K562 (cell line): ENCODE results near the gene TADA1. TPM values are rescaled to one million over a fixed set of nuclear protein-coding genes. Genes with fewer than 3 reads are reported as not detected.

ENCODE experiments used
- ATAC-seq: fragments of 200-7000 bp; cut with Tn5 transposase; 3 replicates; pipeline ENCODE4 v1.9.1; 2020; ENCODE audit warnings: moderate library complexity
- BruUV-seq: library from RNA; stranded (reverse); fragments of 400-500 nt; replicated peaks from 2 replicates; lab custom pipeline; 2021; lab: Mats Ljungman, UMichigan
- CTCF ChIA-PET: fragments of 300-600 bp; formaldehyde crosslinking; extraction: SDS; loops from one replicate; lab custom pipeline; 2021; ENCODE audit warnings: low intra/inter-chr PET ratio; lab: Yijun Ruan, JAX
- POLR2A ChIA-PET: fragments of 300-600, 350-650 bp; sonication (Branson Sonifier 250); formaldehyde crosslinking; extraction: SDS; loops from one replicate; lab custom pipeline; 2021; ENCODE audit warnings: antibody characterized with exemption, inconsistent platforms; lab: Yijun Ruan, JAX
- DNase-seq, 4 experiments: peaks; one replicate each; pipeline versions ENCODE4 v3.0.0 to v3.0.0-alpha.2; 2011 to 2018; ENCODE audit warnings: low spot score in 3 of 4, mixed read lengths in 3 of 4; ENCODE audit errors: extremely low read depth in 1 of 4
- FAIRE-seq: peaks from 2 replicates; lab custom pipeline; 2011; peaks lifted over from hg19 to GRCh38; lab: Jason Lieb, UNC
- H2AFZ ChIP-seq: 2 replicates; pipeline ENCODE4 v1.6.0; 2011; ENCODE audit warnings: low read depth, low read length, control low read depth, inconsistent platforms
- H3K27ac ChIP-seq: fragments of 200-600 bp; 3 replicates; pipeline ENCODE4 v1.8.0; 2011; ENCODE audit warnings: low read depth, mild to moderate bottlenecking, control low read depth, inconsistent platforms, low read length, moderate library complexity, mixed read lengths; ENCODE audit errors: extremely low read depth
- H3K27me3 ChIP-seq, 2 experiments: fragments of 300-600 bp in 1 of 2; 2 replicates in 1 of 2; 3 replicates in 1 of 2; pipeline versions ENCODE4 v1.6.0 to v1.8.0; 2011; ENCODE audit warnings: inconsistent platforms in 2 of 2, low read length in 2 of 2, mild to moderate bottlenecking in 1 of 2, mixed read lengths in 1 of 2, moderate library complexity in 1 of 2; ENCODE audit not compliant: control insufficient read depth in 2 of 2, insufficient read depth in 2 of 2
- H3K36me3 ChIP-seq: fragments of 300-600 bp; 3 replicates; pipeline ENCODE4 v1.8.0; 2011; ENCODE audit warnings: mild to moderate bottlenecking, low read length, inconsistent platforms; ENCODE audit not compliant: control insufficient read depth, insufficient read depth
- H3K4me1 ChIP-seq, 2 experiments: fragments of 200-600 bp in 1 of 2; replicated peaks in 1 of 2; 2 replicates in 1 of 2; 3 replicates in 1 of 2; pipeline versions ENCODE4 v1.5.1 to v1.8.0; 2011; ENCODE audit warnings: inconsistent platforms in 2 of 2, low read length in 2 of 2, mild to moderate bottlenecking in 1 of 2, mixed read lengths in 1 of 2, moderate library complexity in 1 of 2; ENCODE audit not compliant: control insufficient read depth in 2 of 2, insufficient read depth in 2 of 2
- H3K4me2 ChIP-seq: 2 replicates; pipeline ENCODE4 v1.6.1; 2011; ENCODE audit warnings: low read length, control low read depth, inconsistent platforms, mixed read lengths; ENCODE audit not compliant: insufficient read depth
- H3K4me3 ChIP-seq: fragments of 200-600 bp; sonication (generic), shearing (Covaris generic); 2 replicates; pipeline ENCODE4 v1.5.1; 2016; ENCODE audit warnings: control low read depth, inconsistent platforms
- H3K79me2 ChIP-seq: fragments of 200-600 bp; 3 replicates; pipeline ENCODE4 v1.8.0; 2011; ENCODE audit warnings: low read length, inconsistent platforms; ENCODE audit not compliant: control insufficient read depth, insufficient read depth
- H3K9ac ChIP-seq, 2 experiments: 2 replicates each; pipeline versions ENCODE4 v1.6.0 to v1.6.1; 2011; ENCODE audit warnings: low read depth in 2 of 2, low read length in 2 of 2, control low read depth in 1 of 2, inconsistent platforms in 1 of 2, mild to moderate bottlenecking in 1 of 2, mixed read lengths in 1 of 2; ENCODE audit not compliant: insufficient read depth in 1 of 2
- H3K9me1 ChIP-seq: one replicate; pipeline ENCODE4 v1.6.0; 2011; ENCODE audit warnings: inconsistent platforms, mild to moderate bottlenecking, low read length, moderate library complexity; ENCODE audit not compliant: control insufficient read depth, insufficient read depth
- H3K9me3 ChIP-seq: replicated peaks from 2 replicates; pipeline ENCODE4 v1.5.1; 2011; ENCODE audit warnings: low read depth, low read length, inconsistent platforms; ENCODE audit not compliant: control insufficient read depth, insufficient read depth
- H4K20me1 ChIP-seq: replicated peaks from 2 replicates; pipeline ENCODE4 v1.6.1; 2011; ENCODE audit warnings: low read length, inconsistent platforms, mixed read lengths; ENCODE audit not compliant: control insufficient read depth, insufficient read depth
- AFF1 ChIP-seq, 2 experiments: fragments of 450-650 bp; IDR thresholded peaks; 2 replicates each; pipeline ENCODE4 v1.6.1; 2018; ENCODE audit warnings: mild to moderate bottlenecking in 2 of 2, low read depth in 1 of 2; ENCODE audit not compliant: partially characterized antibody in 2 of 2
- ILF3 ChIP-seq: fragments of 450-650 bp; IDR thresholded peaks from 2 replicates; pipeline ENCODE4 v1.6.1; 2018; ENCODE audit warnings: antibody characterized with exemption, mild to moderate bottlenecking, moderate library complexity, borderline replicate concordance
- KAT8 ChIP-seq: fragments of 450-650 bp; IDR thresholded peaks from 2 replicates; pipeline ENCODE4 v1.6.1; 2016; ENCODE audit warnings: low read depth, mild to moderate bottlenecking
- SUPT5H ChIP-seq: fragments of 450-650 bp; IDR thresholded peaks from 2 replicates; pipeline ENCODE4 v1.6.1; 2016
- ZBTB7A ChIP-seq: IDR thresholded peaks from 2 replicates; pipeline ENCODE4 v1.6.1; 2011; ENCODE audit warnings: low read depth, mild to moderate bottlenecking, low read length, moderate library complexity, borderline replicate concordance; ENCODE audit not compliant: control insufficient read depth
- ZNF12 ChIP-seq: sonication (generic); formaldehyde crosslinking; IDR thresholded peaks from 2 replicates; pipeline ENCODE4 v1.4.0; 2020; ENCODE audit warnings: mild to moderate bottlenecking, missing genetic modification reagents
- ZNF311 ChIP-seq: fragments of 250-450 bp; sonication (Bioruptor Pico); IDR thresholded peaks from 2 replicates; pipeline ENCODE4 v1.4.0; 2020; ENCODE audit warnings: mild to moderate bottlenecking, moderate library complexity
- ZNF316 ChIP-seq: fragments of 450-650 bp; IDR thresholded peaks from 2 replicates; pipeline ENCODE4 v1.6.1; 2016
- WGBS: fragments of 100-300 bp; shearing (Covaris generic); methylation state at CpG from one replicate; pipeline ENCODE4 v1.1.6; 2016; ENCODE audit warnings: low coverage, mixed read lengths; ENCODE audit not compliant: insufficient coverage; ENCODE audit errors: missing lambda C conversion rate; 5-methylcytosine and 5-hydroxymethylcytosine counted together
- in situ Hi-C: fragments of 300-500 bp; cut with MboI; formaldehyde crosslinking; loops from 4 replicates; pipeline ENCODE4 v1.15.0; 2018; ENCODE audit warnings: inconsistent platforms, mixed read lengths
- intact Hi-C: fragments of 100-400 bp; cut with micrococcal nuclease; formaldehyde crosslinking; loops from 2 replicates; pipeline ENCODE4 v1.14.2; 2022
- polyA plus RNA-seq, 8 experiments: library from polyadenylated mRNA; depleted of rRNA in 4 of 8; stranded (reverse) in 5 of 8; unstranded in 3 of 8; fragments of >200 nt; fragmentation: Nextera tagmentation in 2 of 8; fragmentation: Illumina TruSeq in 1 of 8; extraction: Ambion mirVana in 2 of 8; extraction: Trizol in 1 of 8; gene quantifications; 2 replicates each; pipeline versions ENCODE4 v1.2.1 to v1.2.3, GENCODE V29; 2011 to 2014; ENCODE audit warnings: inconsistent platforms in 1 of 8, missing spikeins in 1 of 8
- total RNA-seq, 7 experiments: library from RNA; depleted of rRNA in 6 of 7; stranded (reverse); fragments of >200 nt in 6 of 7; fragmentation: Illumina TruSeq in 2 of 7; extraction: Trizol in 2 of 7; gene quantifications; 2 replicates each; pipeline versions ENCODE4 v1.2.1 to v1.2.3, GENCODE V29; 2011 to 2021; ENCODE audit warnings: low replicate concordance in 1 of 7

The TADA1 gene
- total and polyA plus RNA-seq, 9 of the 15 experiments (the other 6 are each of a cell fraction or from before 2014, with no cell fraction given), result 15.9 to 76.5 (median 28.7) TPM

- intact Hi-C loops, result no loop called here
- TF ChIP-seq ZNF311 (CRISPR knock-in tag) (no peak), ILF3 (no peak), SUPT5H (no peak)
- DNase-seq (peak in 1 of 4 experiments; percentile 18), ATAC-seq (peak; percentile 70), FAIRE-seq (no peak)
- Histone ChIP-seq H3K27ac (no peak overlapping the region), H4K20me1 (no peaks in the 10 kb centered on the region), H3K9me1 (no peaks in the 10 kb centered on the region), H3K36me3 (peaks cover 97% of the 10 kb centered on the region), H3K27me3 (no peaks in the 10 kb centered on the region), H2AFZ (no peak overlapping the region), H3K4me1 (no peaks in the 10 kb centered on the region; a peak in 1 of 5 replicates), H3K9ac (no peak overlapping the region), H3K4me3 (no peak overlapping the region), H3K9me3 (no peaks in the 10 kb centered on the region), H3K4me2 (no peak overlapping the region), H3K79me2 (no peaks in the 10 kb centered on the region)
- ChIA-PET CTCF (no interaction called here), POLR2A (interaction anchor here (0.8 to 3.0 kb wide), 5 partner anchors 9 to 523 kb away, joined by 3 to 8 read pairs (median 4); no protein-coding TSS in a partner anchor)
- in situ Hi-C loops, result no loop called here
- BruUV-seq, result no TSS peak
- 82% methylated on average over 5 of the region's 5 CpGs for WGBS
Observed at GRCh38 chr1:166859597-166859996, 16.5 kb downstream of the TADA1 start.

GRCh38 chr1:166858726-166859419, 17.2 kb downstream of the TADA1 start:
- no TSS peak for BruUV-seq
- Histone ChIP-seq H3K36me3 (peaks cover 99% of the 10 kb centered on the region), H3K4me3 (no peak overlapping the region), H2AFZ (no peak overlapping the region), H3K4me1 (no peaks in the 10 kb centered on the region; a peak in 1 of 5 replicates), H3K9ac (no peak overlapping the region), H3K27me3 (no peaks in the 10 kb centered on the region), H3K4me2 (no peak overlapping the region), H3K79me2 (no peaks in the 10 kb centered on the region), H4K20me1 (no peaks in the 10 kb centered on the region), H3K27ac (no peak overlapping the region), H3K9me1 (no peaks in the 10 kb centered on the region), H3K9me3 (no peaks in the 10 kb centered on the region)
- in situ Hi-C loops, result no loop called here
- ChIA-PET POLR2A (interaction anchor here (0.9 to 3.0 kb wide), 4 partner anchors 8 to 12 kb away, joined by 4 to 8 read pairs (median 5); no protein-coding TSS in a partner anchor), CTCF (no interaction called here)
- intact Hi-C loops, result no loop called here
- no peak for DNase-seq
- WGBS, result 92% methylated on average over 7 of the region's 7 CpGs
- no peak for ATAC-seq
- FAIRE-seq, result no peak
- no peak for TF ChIP-seq AFF1 (IDR thresholded peaks at IDR 0.05; ENCODE audit: low read depth in 1 of 2, partially characterized antibody in 2 of 2)
- no peak for TF ChIP-seq KAT8
- TF ChIP-seq ZNF12, result no peak
- no peak for TF ChIP-seq ZBTB7A
- TF ChIP-seq ZNF316, result no peak
